PC-3 (cell line): ENCODE data around the gene ST6GALNAC3.

Experiments used
- EZH2phosphoT487 ChIP-seq: fragments of 300-600 bp; sonication (generic); IDR thresholded peaks from 2 replicates; pipeline ENCODE4 v1.6.1; 2018; ENCODE audit warnings: mild to moderate bottlenecking, antibody characterized with exemption, low read length, borderline replicate concordance
- TF ChIP-seq, protein P1 (sequence below): fragments of 300-600 bp; sonication (generic); conservative IDR thresholded peaks from 2 replicates; pipeline ENCODE4 v1.5.1; 2017; ENCODE audit warnings: antibody characterized with exemption, low read depth, mild to moderate bottlenecking, low read length

DNA sequence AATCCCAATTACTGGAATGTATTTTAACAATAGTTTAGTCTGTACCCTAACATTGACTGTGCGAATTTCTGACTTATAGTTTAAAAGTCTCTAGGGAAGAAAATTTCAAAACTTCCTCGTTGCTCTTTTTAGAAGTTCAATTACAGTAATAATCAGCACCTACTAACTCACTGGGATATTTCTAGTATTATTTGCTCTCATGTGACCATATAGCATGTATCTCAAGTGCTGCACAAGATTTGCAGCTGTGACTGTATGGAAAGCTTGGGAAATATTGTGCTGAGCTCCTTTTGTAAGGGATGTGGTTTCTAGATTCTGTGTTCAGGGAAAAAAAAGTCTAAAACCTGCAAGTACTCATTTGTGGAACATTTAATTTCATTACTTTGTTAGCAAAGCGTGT lies 153.1 kb downstream of the ST6GALNAC3 start:
- TF ChIP-seq, protein P1, sequence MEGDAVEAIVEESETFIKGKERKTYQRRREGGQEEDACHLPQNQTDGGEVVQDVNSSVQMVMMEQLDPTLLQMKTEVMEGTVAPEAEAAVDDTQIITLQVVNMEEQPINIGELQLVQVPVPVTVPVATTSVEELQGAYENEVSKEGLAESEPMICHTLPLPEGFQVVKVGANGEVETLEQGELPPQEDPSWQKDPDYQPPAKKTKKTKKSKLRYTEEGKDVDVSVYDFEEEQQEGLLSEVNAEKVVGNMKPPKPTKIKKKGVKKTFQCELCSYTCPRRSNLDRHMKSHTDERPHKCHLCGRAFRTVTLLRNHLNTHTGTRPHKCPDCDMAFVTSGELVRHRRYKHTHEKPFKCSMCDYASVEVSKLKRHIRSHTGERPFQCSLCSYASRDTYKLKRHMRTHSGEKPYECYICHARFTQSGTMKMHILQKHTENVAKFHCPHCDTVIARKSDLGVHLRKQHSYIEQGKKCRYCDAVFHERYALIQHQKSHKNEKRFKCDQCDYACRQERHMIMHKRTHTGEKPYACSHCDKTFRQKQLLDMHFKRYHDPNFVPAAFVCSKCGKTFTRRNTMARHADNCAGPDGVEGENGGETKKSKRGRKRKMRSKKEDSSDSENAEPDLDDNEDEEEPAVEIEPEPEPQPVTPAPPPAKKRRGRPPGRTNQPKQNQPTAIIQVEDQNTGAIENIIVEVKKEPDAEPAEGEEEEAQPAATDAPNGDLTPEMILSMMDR = no peak
- no peak for TF ChIP-seq EZH2phosphoT487
